ENCODE data around the gene GFRA4.

GFRA4 gene

DNA sequence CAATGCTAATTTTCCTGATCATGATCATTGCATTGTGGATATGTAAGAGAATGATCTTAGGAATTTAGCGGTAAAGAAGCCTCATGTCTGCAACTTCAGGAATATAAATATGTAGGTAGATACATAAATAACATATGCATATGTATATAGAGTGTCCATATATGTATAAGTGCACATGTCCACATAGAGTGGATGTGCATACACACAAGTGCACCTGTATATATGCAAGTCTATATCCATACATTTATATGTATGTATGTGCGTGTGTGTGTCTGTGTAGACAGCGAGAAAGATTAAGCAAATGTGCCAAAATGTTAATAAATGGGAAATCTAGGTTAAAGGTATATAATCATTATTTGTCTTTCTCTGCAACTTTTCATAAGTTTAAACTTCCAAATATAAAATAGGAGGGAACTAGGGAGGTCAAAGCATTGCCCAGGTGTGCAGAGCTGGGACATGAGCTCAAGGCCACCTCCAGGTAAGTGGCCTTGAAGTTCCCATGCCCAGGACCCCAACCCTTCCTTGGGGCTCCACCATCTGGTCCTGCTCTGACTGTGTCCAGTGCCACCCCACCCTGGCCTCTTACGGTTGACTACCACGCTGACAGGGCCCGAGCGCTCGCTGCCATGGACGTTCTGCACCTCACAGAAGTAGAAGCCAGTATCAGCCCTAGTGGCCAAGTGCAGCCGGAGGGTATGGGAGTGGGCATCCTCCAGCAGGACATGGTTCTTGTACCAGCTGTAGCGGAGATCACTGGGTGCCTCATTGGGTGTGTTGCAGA is 39.6 kb upstream of the GFRA4 start:
- Histone ChIP-seq H3K27ac (no peak overlapping the region), H3K36me3 (no peaks in the 10 kb centered on the region), H3K9me3 (ENCODE audit: severe bottlenecking) (no peaks in the 10 kb centered on the region), H3K4me3 (ENCODE audit: low read depth, low read length) (no peak overlapping the region), H3K27me3 (ENCODE audit: insufficient read depth, low read depth, severe bottlenecking) (no peaks in the 10 kb centered on the region)
- DNase-seq, result no peak
- TF ChIP-seq, protein P1, sequence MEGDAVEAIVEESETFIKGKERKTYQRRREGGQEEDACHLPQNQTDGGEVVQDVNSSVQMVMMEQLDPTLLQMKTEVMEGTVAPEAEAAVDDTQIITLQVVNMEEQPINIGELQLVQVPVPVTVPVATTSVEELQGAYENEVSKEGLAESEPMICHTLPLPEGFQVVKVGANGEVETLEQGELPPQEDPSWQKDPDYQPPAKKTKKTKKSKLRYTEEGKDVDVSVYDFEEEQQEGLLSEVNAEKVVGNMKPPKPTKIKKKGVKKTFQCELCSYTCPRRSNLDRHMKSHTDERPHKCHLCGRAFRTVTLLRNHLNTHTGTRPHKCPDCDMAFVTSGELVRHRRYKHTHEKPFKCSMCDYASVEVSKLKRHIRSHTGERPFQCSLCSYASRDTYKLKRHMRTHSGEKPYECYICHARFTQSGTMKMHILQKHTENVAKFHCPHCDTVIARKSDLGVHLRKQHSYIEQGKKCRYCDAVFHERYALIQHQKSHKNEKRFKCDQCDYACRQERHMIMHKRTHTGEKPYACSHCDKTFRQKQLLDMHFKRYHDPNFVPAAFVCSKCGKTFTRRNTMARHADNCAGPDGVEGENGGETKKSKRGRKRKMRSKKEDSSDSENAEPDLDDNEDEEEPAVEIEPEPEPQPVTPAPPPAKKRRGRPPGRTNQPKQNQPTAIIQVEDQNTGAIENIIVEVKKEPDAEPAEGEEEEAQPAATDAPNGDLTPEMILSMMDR (IDR thresholded peaks at IDR 0.05; ENCODE audit: low read depth, low read length), result no peak

DNA sequence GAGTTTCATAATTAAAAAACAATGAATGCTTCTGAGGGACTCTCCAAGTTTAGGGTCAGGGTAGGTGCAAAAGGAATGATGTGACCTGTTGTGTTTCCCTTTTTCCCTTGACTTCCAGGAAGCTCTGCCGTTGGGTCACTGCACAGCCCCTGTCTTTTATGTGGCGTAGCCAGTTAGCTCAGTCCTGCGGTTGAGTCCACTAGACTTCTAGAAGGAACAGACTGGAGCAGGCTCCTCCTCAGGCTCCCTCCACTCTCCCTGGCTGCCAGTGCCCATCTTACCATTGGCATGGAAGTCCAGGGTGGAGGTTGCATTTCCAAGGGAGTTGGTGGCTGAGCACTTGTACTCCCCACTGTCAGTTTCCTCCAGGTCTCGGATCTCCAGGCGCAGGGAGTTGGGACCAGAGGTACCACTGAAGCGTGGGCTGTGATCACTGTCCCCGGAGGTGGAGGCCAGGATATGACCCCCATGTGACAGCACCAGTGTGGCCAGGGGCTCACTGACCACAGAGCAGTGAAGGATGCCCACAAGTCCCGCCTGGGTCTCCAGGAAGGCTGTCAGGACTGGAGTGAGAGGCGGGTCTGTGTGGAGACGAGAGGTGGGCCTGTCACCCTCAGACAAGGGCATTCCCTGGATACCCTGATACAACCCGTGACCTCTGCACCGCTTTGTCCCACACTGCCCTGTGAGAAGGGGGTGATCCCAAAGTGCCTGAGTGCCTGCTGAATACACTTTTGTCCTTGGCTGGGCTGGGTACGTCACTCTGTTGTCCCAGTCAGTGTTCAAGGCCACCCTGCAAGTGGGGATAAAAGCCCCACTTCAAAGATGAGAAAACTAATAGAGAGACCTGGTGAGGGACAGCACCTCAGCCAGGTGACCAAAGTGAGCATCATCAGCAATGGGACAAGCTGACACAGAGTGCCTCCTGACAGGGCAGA is 38.1 kb upstream of the GFRA4 start:
- DNase-seq, result no peak
- H3K36me3 ChIP-seq, result no peaks in the 10 kb centered on the region
- H3K27me3 ChIP-seq (ENCODE audit: insufficient read depth, low read depth, severe bottlenecking), result no peaks in the 10 kb centered on the region
- peaks cover 3% of the 10 kb centered on the region for H3K9me3 ChIP-seq (ENCODE audit: severe bottlenecking)
- H3K27ac ChIP-seq, result no peak overlapping the region
- H3K4me3 ChIP-seq (ENCODE audit: low read depth, low read length), result no peak overlapping the region
- TF ChIP-seq, protein P1 (IDR thresholded peaks at IDR 0.05; ENCODE audit: low read depth, low read length), result no peak

DNA sequence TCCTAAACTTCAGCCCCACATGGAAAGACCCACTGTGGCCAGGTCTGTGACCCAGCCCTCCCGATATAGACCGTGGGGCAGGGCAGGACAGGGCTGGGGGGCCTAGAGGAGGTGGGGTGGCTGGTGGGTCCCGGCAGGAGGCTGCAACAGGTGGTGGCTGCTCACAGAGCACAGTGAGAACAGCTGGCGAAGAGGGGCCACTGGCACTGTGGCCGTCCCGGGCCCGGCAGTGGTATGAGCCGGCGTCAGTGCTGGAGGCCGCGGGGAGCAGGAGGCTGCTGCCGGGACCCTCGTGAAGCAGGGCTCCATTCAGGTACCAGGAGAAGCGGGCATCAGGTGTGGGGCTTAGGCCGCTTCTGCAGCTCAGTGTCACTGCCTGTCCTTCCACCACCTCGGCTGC is 35.8 kb upstream of the GFRA4 start:
- no peaks in the 10 kb centered on the region for H3K27me3 ChIP-seq (ENCODE audit: insufficient read depth, low read depth, severe bottlenecking)
- H3K27ac ChIP-seq, result no peak overlapping the region
- TF ChIP-seq, protein P1 (IDR thresholded peaks at IDR 0.05; ENCODE audit: low read depth, low read length), result no peak
- H3K9me3 ChIP-seq (ENCODE audit: severe bottlenecking), result peaks cover 5% of the 10 kb centered on the region
- no peaks in the 10 kb centered on the region for H3K36me3 ChIP-seq
- no peak for DNase-seq
- H3K4me3 ChIP-seq (ENCODE audit: low read depth, low read length), result no peak overlapping the region

DNA sequence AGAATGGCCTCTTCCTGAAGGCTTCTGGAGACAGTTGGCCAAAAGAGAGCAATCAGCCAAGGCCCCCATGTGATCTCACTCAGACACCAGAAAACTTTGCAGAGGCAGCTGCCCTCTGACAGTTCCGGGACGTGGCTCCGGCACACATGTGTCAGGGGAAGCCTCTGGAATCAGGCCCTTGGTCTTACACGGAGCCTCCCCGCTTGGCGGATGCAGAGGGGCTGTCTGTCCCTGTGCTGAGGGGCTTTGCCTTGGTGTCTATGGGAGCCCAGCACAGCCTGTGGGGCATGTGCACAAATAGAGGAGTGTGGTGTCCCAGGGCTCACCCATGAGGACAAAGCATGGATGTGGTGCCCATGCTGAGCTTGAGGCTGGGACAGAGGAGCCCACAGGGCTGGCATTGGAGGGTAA is 35.4 kb upstream of the GFRA4 start:
- H3K9me3 ChIP-seq (ENCODE audit: severe bottlenecking), result peaks cover 5% of the 10 kb centered on the region
- TF ChIP-seq, protein P1 (IDR thresholded peaks at IDR 0.05; ENCODE audit: low read depth, low read length), result no peak
- no peak overlapping the region for H3K27ac ChIP-seq
- DNase-seq, result no peak
- no peaks in the 10 kb centered on the region for H3K36me3 ChIP-seq
- no peak overlapping the region for H3K4me3 ChIP-seq (ENCODE audit: low read depth, low read length)
- no peaks in the 10 kb centered on the region for H3K27me3 ChIP-seq (ENCODE audit: insufficient read depth, low read depth, severe bottlenecking)

DNA sequence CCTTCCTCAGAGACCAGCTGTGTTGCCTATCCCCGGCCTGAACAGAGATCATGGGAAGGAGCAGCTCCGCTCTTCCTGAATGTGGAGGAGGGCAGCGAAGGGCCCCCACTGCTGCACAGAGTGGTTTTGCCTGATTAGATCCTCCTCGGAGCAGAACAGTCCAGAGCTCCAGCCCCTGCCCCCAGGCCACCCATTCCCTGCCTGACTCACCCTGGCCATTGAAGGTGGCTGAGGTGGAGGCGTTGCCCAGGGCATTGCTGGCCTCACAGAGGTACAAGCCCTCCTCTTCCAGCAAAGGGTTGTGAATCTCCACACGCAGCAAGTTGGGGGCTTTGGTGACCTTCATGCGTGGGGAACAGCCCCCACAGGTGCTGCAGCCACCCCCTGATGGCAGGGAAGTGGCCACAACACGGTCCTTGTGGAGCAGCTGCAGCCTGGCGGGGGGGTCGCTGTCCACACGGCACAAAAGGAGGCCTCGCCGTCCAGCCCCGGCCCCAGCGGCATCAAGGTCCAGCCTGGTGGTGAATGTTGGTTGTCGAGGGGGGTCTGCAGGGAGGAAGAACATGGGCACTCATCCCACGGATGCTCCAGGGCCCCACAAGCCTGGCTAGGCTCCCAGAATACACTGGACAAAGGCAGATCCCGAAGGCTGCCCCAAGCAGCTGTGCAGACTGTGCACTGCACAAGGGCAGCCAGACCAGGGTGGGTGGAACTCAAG is 34.5 kb upstream of the GFRA4 start:
- Histone ChIP-seq H3K27ac (no peak overlapping the region), H3K36me3 (no peaks in the 10 kb centered on the region), H3K27me3 (ENCODE audit: insufficient read depth, low read depth, severe bottlenecking) (no peaks in the 10 kb centered on the region), H3K4me3 (ENCODE audit: low read depth, low read length) (no peak overlapping the region), H3K9me3 (ENCODE audit: severe bottlenecking) (peaks cover 5% of the 10 kb centered on the region)
- DNase-seq, result no peak
- TF ChIP-seq, protein P1 (IDR thresholded peaks at IDR 0.05; ENCODE audit: low read depth, low read length), result no peak
